Calu3 (cell line): Measurements from ENCODE around the gene FERMT3. TPM values are rescaled to one million over a fixed set of nuclear protein-coding genes. Genes with fewer than 3 reads are reported as not detected.

Source experiments
- BruUV-seq: library from RNA; stranded (reverse); fragments of 400-500 nt; replicated peaks from 2 replicates; lab custom pipeline; 2021; lab: Mats Ljungman, UMichigan
- CTCF ChIA-PET: fragments of 300-600 bp; sonication (Branson Sonifier 250); formaldehyde crosslinking; loops from one replicate; lab custom pipeline; 2022; ENCODE audit warnings: antibody characterized with exemption; lab: Charles Lee
- DNase-seq: peaks from one replicate; pipeline ENCODE4 v3.0.0; 2022
- H3K27ac Mint-ChIP-seq: one replicate; pipeline ENCODE4 v1.8.0; 2022; ENCODE audit warnings: mixed read lengths; ENCODE audit not compliant: unreplicated experiment
- H3K27me3 Mint-ChIP-seq: one replicate; pipeline ENCODE4 v1.8.0; 2022; ENCODE audit warnings: mixed read lengths; ENCODE audit not compliant: unreplicated experiment
- H3K36me3 Mint-ChIP-seq: one replicate; pipeline ENCODE4 v1.8.0; 2022; ENCODE audit warnings: mild to moderate bottlenecking, moderate library complexity, mixed read lengths; ENCODE audit not compliant: insufficient read depth, unreplicated experiment
- H3K4me1 Mint-ChIP-seq: one replicate; pipeline ENCODE4 v1.8.0; 2022; ENCODE audit warnings: mild to moderate bottlenecking, low read depth, mixed read lengths; ENCODE audit not compliant: unreplicated experiment
- H3K4me3 Mint-ChIP-seq: one replicate; pipeline ENCODE4 v1.8.0; 2022; ENCODE audit warnings: mild to moderate bottlenecking, low read depth, moderate library complexity, mixed read lengths; ENCODE audit not compliant: unreplicated experiment
- H3K9me3 Mint-ChIP-seq: one replicate; pipeline ENCODE4 v1.8.0; 2022; ENCODE audit warnings: low read depth, mixed read lengths; ENCODE audit not compliant: unreplicated experiment
- intact Hi-C: fragments of 100-400 bp; cut with micrococcal nuclease; formaldehyde crosslinking; loops from one replicate; pipeline ENCODE4 v1.10.0; 2022; ENCODE audit not compliant: unreplicated experiment
- total RNA-seq: library from RNA; stranded (reverse); gene quantifications from 2 replicates; pipeline ENCODE4 v1.2.3, GENCODE V29; 2022
- TF ChIP-seq, protein P1 (sequence below): fragments of 200-600 bp; IDR thresholded peaks from one replicate; pipeline ENCODE4 v1.8.0; 2022; ENCODE audit warnings: antibody characterized with exemption; ENCODE audit not compliant: unreplicated experiment

The FERMT3 gene
- total RNA-seq, 1 experiment from 2014 or later, result 16.6 TPM

DNA sequence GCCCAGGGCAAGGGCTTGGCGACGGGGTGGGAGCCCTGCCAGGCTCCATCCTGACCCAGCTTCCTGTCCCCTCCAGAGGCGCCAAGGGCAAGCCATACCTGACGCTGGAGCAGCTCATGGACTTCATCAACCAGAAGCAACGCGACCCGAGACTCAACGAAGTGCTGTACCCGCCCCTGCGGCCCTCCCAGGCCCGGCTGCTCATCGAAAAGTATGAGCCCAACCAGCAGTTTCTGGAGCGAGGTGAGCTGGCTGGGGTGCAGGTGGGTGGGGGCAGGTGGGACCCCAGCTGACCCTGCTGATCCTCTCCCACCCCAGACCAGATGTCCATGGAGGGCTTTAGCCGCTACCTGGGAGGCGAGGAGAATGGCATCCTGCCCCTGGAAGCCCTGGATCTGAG, 49.8 kb downstream of the FERMT3 start:
- H3K36me3 Mint-ChIP-seq, result peaks cover 46% of the 10 kb centered on the region
- DNase-seq, result no peak
- BruUV-seq, result no TSS peak

DNA sequence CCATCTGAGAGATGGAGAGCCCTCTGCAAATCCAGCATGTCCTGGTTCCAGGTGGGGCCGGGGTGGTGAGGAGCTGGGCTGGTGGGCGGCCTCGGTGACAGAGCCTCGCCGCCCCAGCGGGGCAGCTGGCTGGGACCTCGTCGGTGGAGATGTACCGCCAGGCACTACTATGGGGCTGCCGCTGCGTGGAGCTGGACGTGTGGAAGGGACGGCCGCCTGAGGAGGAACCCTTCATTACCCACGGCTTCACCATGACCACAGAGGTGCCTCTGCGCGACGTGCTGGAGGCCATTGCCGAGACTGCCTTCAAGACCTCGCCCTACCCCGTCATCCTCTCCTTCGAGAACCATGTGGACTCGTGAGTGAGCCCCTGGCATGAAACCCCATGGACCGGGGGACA, 51.8 kb downstream of the FERMT3 start:
- Mint-ChIP-seq H3K4me1 (no peaks in the 10 kb centered on the region), H3K36me3 (peaks cover 39% of the 10 kb centered on the region), H3K9me3 (no peaks in the 10 kb centered on the region), H3K27ac (no peak overlapping the region), H3K4me3 (no peak overlapping the region), H3K27me3 (no peaks in the 10 kb centered on the region)
- CTCF ChIA-PET, result interaction anchor here (0.5 to 0.7 kb wide), 2 partner anchors 31 to 610 kb away, joined by 3 read pairs; no protein-coding TSS in a partner anchor
- BruUV-seq, result no TSS peak
- TF ChIP-seq, protein P1, sequence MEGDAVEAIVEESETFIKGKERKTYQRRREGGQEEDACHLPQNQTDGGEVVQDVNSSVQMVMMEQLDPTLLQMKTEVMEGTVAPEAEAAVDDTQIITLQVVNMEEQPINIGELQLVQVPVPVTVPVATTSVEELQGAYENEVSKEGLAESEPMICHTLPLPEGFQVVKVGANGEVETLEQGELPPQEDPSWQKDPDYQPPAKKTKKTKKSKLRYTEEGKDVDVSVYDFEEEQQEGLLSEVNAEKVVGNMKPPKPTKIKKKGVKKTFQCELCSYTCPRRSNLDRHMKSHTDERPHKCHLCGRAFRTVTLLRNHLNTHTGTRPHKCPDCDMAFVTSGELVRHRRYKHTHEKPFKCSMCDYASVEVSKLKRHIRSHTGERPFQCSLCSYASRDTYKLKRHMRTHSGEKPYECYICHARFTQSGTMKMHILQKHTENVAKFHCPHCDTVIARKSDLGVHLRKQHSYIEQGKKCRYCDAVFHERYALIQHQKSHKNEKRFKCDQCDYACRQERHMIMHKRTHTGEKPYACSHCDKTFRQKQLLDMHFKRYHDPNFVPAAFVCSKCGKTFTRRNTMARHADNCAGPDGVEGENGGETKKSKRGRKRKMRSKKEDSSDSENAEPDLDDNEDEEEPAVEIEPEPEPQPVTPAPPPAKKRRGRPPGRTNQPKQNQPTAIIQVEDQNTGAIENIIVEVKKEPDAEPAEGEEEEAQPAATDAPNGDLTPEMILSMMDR, result no peak
- intact Hi-C loops, result no loop called here
- no peak for DNase-seq

More for the DNA sequence above, 49.8 kb downstream of the FERMT3 start:
- TF ChIP-seq, protein P1, result no peak
- Mint-ChIP-seq H3K4me3 (no peak overlapping the region), H3K27me3 (no peaks in the 10 kb centered on the region), H3K9me3 (no peaks in the 10 kb centered on the region), H3K4me1 (no peaks in the 10 kb centered on the region), H3K27ac (no peak overlapping the region)
- intact Hi-C loops, result no loop called here
- CTCF ChIA-PET, result no interaction called here

DNA sequence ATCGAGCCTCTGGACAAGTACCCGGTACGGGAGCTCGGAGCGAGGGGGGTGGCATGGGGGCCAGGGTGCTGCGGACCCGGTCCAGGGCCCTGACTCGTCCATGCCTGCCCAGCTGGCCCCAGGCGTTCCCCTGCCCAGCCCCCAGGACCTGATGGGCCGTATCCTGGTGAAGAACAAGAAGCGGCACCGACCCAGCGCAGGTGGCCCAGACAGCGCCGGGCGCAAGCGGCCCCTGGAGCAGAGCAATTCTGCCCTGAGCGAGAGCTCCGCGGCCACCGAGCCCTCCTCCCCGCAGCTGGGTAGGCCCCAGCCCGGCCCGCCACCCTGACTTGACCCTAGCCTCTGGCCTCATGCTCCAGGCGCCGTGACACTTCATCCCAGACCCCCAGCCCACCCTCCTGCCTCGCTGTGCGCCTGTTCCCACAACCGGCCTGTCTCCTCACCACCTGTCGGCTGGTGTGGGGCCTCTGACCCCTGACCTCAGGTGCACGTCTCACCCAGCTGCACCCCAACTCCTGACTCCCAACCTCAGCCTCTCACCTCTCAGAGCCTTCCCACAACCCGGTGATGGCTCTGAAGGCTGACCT, 52.5 kb downstream of the FERMT3 start:
- CTCF ChIA-PET, result no interaction called here
- Mint-ChIP-seq H3K27ac (no peak overlapping the region), H3K36me3 (peaks cover 36% of the 10 kb centered on the region), H3K4me1 (no peaks in the 10 kb centered on the region), H3K27me3 (no peaks in the 10 kb centered on the region), H3K4me3 (no peak overlapping the region), H3K9me3 (no peaks in the 10 kb centered on the region)
- intact Hi-C loops, result no loop called here
- no TSS peak for BruUV-seq
- TF ChIP-seq, protein P1, result no peak
- DNase-seq, result no peak

DNA sequence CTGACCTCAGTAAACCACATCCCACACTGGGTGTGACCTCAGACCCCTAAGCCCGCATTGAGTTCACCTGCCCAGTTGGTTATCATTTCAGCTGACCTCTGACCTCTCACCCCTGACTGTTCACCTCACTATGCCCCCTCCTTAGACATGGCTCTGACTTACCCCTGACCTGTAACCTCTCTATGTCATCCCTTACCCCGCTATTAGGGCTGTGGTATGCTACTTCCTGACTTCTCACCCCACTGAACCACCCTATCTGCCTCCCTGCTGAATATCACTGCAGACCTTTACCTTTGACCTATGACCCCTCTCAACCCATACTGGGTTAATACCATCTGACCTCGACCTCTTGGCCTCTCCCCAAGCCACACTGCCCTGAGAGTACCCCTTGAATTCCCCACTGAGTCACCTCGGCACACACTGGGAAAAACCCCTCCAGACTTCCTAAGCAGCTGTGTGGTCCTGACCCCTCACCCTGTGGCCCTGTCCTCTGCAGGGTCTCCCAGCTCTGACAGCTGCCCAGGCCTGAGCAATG, 53.1 kb downstream of the FERMT3 start:
- Mint-ChIP-seq H3K27me3 (no peaks in the 10 kb centered on the region), H3K27ac (no peak overlapping the region), H3K4me3 (no peak overlapping the region), H3K4me1 (no peaks in the 10 kb centered on the region), H3K36me3 (peaks cover 36% of the 10 kb centered on the region), H3K9me3 (no peaks in the 10 kb centered on the region)
- TF ChIP-seq, protein P1, result no peak
- CTCF ChIA-PET, result no interaction called here
- BruUV-seq, result no TSS peak
- no peak for DNase-seq
- intact Hi-C loops, result no loop called here
